Transverse colon (tissue), 4 donors: ENCODE measurements around the gene DEGS2.

ENCODE experiments used
- EP300 ChIP-seq: sonication (generic); formaldehyde crosslinking; IDR thresholded peaks from one replicate; pipeline ENCODE4 v1.6.1; 2017; ENCODE audit warnings: antibody characterized with exemption, low read depth
- POLR2AphosphoS5 ChIP-seq, 3 donors: sonication (generic); formaldehyde crosslinking; IDR thresholded peaks; one replicate each; pipeline ENCODE4 v1.6.1; 2016; ENCODE audit warnings: antibody characterized with exemption in 3 of 3
- TF ChIP-seq, protein P1 (sequence below), 5 experiments: fragments of 200-600 bp in 3 of 5; fragments of 450-650 bp in 2 of 5; sonication (generic) in 3 of 5; IDR thresholded peaks; 1 replicate in 2 of 5; 2 replicates in 3 of 5; pipeline ENCODE4 v1.5.1; 2016 to 2017; ENCODE audit warnings: antibody characterized with exemption in 5 of 5, inconsistent platforms in 3 of 5, mild to moderate bottlenecking in 2 of 5, moderate library complexity in 1 of 5

DNA sequence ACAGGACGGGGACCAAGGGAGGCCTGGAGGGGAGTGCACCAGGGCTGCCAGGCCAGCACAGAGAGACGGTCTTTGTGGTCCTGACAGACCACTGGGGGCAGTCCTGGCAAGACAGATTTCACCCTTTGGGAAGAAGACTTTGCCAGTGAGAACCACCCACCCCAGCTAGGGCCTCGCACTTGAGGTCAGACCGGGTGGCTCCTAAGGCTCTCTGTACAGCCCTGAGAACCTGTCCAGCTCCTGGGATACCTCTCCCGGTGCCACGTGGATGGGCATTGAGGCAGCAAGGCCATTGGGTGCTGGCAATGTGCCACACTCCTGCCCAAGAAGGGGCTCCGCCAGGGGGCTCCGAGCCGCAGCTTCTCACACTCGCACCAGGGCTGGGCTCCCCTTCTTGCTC, 42.4 kb downstream of the DEGS2 start:
- TF ChIP-seq, protein P1, sequence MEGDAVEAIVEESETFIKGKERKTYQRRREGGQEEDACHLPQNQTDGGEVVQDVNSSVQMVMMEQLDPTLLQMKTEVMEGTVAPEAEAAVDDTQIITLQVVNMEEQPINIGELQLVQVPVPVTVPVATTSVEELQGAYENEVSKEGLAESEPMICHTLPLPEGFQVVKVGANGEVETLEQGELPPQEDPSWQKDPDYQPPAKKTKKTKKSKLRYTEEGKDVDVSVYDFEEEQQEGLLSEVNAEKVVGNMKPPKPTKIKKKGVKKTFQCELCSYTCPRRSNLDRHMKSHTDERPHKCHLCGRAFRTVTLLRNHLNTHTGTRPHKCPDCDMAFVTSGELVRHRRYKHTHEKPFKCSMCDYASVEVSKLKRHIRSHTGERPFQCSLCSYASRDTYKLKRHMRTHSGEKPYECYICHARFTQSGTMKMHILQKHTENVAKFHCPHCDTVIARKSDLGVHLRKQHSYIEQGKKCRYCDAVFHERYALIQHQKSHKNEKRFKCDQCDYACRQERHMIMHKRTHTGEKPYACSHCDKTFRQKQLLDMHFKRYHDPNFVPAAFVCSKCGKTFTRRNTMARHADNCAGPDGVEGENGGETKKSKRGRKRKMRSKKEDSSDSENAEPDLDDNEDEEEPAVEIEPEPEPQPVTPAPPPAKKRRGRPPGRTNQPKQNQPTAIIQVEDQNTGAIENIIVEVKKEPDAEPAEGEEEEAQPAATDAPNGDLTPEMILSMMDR (IDR thresholded peaks at IDR 0.05): no peak
- TF ChIP-seq EP300: no peak
- no peak for TF ChIP-seq POLR2AphosphoS5 (IDR thresholded peaks at IDR 0.05)
